ENCODE data around the gene NAA60.

GRCh38 chr16:3532741-3533140 is 89.3 kb downstream of the NAA60 start:
- TF ChIP-seq CTCF (IDR thresholded peaks at IDR 0.05) (no peak), POLR2A (IDR thresholded peaks at IDR 0.05) (no peak), POLR2AphosphoS5 (IDR thresholded peaks at IDR 0.05; ENCODE audit: insufficient read depth in 1 of 2, low read depth in 1 of 2) (no peak)

Data from vagina (tissue), 2 donors.